SJCRH30 (cell line): ENCODE measurements around the gene LMO2. TPM values are rescaled to one million over a fixed set of nuclear protein-coding genes. Genes with fewer than 3 reads are reported as not detected.
"Not testable (repeated sequence)": the region's sequence is repeated elsewhere in the genome, so short reads cannot be mapped to it uniquely, and the experiment has no call there.

ENCODE experiments used
- DNase-seq, 2 experiments: peaks; one replicate each; pipeline ENCODE4 v3.0.0-alpha.2; 2015 to 2020
- H3K27ac ChIP-seq: fragments of 250-450 bp; sonication (Bioruptor Pico); 2 replicates; pipeline ENCODE4 v1.5.1; 2020; ENCODE audit warnings: mild to moderate bottlenecking, moderate library complexity
- H3K27me3 ChIP-seq: fragments of 250-450 bp; sonication (Bioruptor Pico); 2 replicates; pipeline ENCODE4 v1.5.1; 2020; ENCODE audit warnings: mild to moderate bottlenecking, moderate library complexity
- H3K36me3 ChIP-seq: fragments of 250-450 bp; sonication (Bioruptor Pico); 2 replicates; pipeline ENCODE4 v1.5.1; 2020; ENCODE audit warnings: mild to moderate bottlenecking, moderate library complexity
- H3K4me1 ChIP-seq: fragments of 250-450 bp; sonication (Bioruptor Pico); 2 replicates; pipeline ENCODE4 v1.5.1; 2020; ENCODE audit warnings: mild to moderate bottlenecking, moderate library complexity
- H3K4me3 ChIP-seq: fragments of 250-450 bp; sonication (Bioruptor Pico); 2 replicates; pipeline ENCODE4 v1.5.1; 2020; ENCODE audit warnings: mild to moderate bottlenecking, moderate library complexity
- H3K9me3 ChIP-seq: fragments of 250-450 bp; sonication (Bioruptor Pico); replicated peaks from 2 replicates; pipeline ENCODE4 v1.5.1; 2020; ENCODE audit warnings: mild to moderate bottlenecking, moderate library complexity
- total RNA-seq: library from RNA; depleted of rRNA; stranded (reverse); fragments of >200 nt; shearing (Covaris generic); gene quantifications from 2 replicates; pipeline ENCODE4 v1.2.3, GENCODE V29; 2014; rRNA removed

Gene LMO2
- 0.63 and 1.2 TPM in 2 replicates for total RNA-seq

GRCh38 chr11:33891714-33892327 is at the start of gene LMO2:
Gene LMO2 (minus strand): TSS chr11:33892076. CDS start chr11:33869716, 22,360 bp downstream.
- H3K9me3 ChIP-seq: no peaks in the 10 kb centered on the region
- no peak within 1 kb of the TSS for H3K4me3 ChIP-seq
- H3K27ac ChIP-seq: no peak within 1 kb of the TSS
- no peaks in the 10 kb centered on the region for H3K36me3 ChIP-seq
- no peaks in the 10 kb centered on the region for H3K4me1 ChIP-seq
- H3K27me3 ChIP-seq: no peaks in the 10 kb centered on the region
- DNase-seq: no peak

GRCh38 chr11:33940538-33940815 is 48.6 kb upstream of the LMO2 start:
- H3K36me3 ChIP-seq: no peaks in the 10 kb centered on the region
- no peaks in the 10 kb centered on the region for H3K4me1 ChIP-seq
- no peaks in the 10 kb centered on the region for H3K27me3 ChIP-seq
- no peaks in the 10 kb centered on the region for H3K9me3 ChIP-seq
- H3K27ac ChIP-seq: no peak overlapping the region
- H3K4me3 ChIP-seq: no peak overlapping the region
- no peak for DNase-seq

DNA sequence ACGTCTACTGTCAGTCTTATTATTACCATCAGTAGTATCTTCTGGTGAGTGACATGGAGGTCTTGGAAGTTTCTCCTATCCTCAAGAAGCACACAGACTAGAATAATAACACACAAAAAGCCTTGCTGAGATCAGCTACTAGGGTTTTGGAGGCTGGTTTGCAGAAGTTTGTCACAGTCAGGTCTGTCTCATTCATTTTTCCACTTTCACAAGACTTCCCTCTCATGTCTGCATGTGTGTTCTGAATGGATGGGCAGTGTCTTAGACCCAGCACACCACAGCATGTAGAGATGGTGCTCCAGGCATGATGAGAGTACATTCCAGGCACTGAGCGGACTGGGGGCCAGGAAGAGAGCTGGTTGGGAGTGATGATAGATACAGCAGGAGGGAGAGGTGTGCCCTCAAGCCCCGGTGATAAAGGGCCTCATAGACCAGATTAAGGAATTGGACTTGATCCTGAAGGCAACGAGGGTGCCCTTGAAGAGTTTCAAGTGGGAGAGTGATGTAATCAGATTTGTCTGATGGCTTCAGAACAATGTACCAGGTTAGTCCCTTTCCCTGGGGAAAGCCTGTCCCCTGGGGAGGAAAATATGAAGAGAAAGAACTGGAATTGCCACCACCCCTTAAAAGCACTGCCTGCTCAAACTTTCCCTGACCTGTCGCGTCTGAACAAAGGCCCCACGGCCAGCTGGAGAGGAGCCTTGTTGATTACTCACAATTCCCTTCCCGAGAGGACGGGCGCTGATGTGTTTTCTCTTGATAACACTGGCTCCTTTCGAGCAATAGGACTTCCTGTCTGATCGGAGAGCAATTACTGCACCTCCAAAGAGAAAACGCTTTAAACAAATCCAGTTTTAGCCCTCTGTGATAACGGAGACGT is 45.1 kb upstream of the LMO2 start:
- Histone ChIP-seq H3K9me3 (no peaks in the 10 kb centered on the region), H3K4me3 (no peak overlapping the region), H3K36me3 (no peaks in the 10 kb centered on the region), H3K27me3 (no peaks in the 10 kb centered on the region; the same call in 1 of the 2 replicates), H3K27ac (no peak overlapping the region), H3K4me1 (no peaks in the 10 kb centered on the region)
- no peak for DNase-seq

GRCh38 chr11:33935461-33936456 is 43.9 kb upstream of the LMO2 start:
- H3K27me3 ChIP-seq: no peaks in the 10 kb centered on the region; the same call in 1 of the 2 replicates
- H3K4me3 ChIP-seq: no peak overlapping the region
- no peaks in the 10 kb centered on the region for H3K4me1 ChIP-seq
- no peak for DNase-seq
- H3K27ac ChIP-seq: no peak overlapping the region
- no peaks in the 10 kb centered on the region for H3K36me3 ChIP-seq
- H3K9me3 ChIP-seq: no peaks in the 10 kb centered on the region

- H3K27me3 ChIP-seq: no peaks in the 10 kb centered on the region; the same call in 1 of the 2 replicates
- H3K4me3 ChIP-seq: no peak overlapping the region
- no peaks in the 10 kb centered on the region for H3K4me1 ChIP-seq
- H3K27ac ChIP-seq: no peak overlapping the region
- no peaks in the 10 kb centered on the region for H3K9me3 ChIP-seq
- no peak for DNase-seq
- H3K36me3 ChIP-seq: no peaks in the 10 kb centered on the region
Observed at GRCh38 chr11:33935005-33935404, 43.1 kb upstream of the LMO2 start.

DNA sequence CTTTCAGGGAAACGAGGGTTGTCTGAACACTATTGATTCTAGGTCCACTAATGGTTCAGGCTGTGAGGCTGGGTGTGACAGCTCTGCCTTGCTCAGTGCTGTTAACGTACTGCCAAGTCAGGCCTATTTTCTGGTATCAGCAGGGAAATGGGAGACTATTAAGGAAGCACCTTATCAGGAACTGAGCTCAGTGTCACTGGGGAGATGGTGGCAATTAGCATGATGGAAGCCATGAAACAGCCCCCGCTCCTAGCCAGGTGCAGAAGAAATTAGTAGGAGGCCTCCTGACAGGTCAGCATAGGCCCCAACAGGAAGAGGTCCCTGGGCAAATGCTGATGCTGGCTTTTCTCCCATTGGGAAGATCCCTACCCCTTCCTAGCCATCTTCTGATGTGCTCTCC is 42.6 kb upstream of the LMO2 start:
- Histone ChIP-seq H3K36me3 (no peaks in the 10 kb centered on the region), H3K4me1 (no peaks in the 10 kb centered on the region), H3K4me3 (no peak overlapping the region), H3K27ac (no peak overlapping the region), H3K27me3 (no peaks in the 10 kb centered on the region; the same call in 1 of the 2 replicates), H3K9me3 (no peaks in the 10 kb centered on the region)
- no peak for DNase-seq

GRCh38 chr11:33933602-33934001 is 41.7 kb upstream of the LMO2 start:
- DNase-seq: no peak
- H3K9me3 ChIP-seq: no peaks in the 10 kb centered on the region
- no peaks in the 10 kb centered on the region; the same call in 1 of the 2 replicates for H3K27me3 ChIP-seq
- no peaks in the 10 kb centered on the region for H3K36me3 ChIP-seq
- H3K4me3 ChIP-seq: no peak overlapping the region
- H3K4me1 ChIP-seq: no peaks in the 10 kb centered on the region
- no peak overlapping the region for H3K27ac ChIP-seq

DNA sequence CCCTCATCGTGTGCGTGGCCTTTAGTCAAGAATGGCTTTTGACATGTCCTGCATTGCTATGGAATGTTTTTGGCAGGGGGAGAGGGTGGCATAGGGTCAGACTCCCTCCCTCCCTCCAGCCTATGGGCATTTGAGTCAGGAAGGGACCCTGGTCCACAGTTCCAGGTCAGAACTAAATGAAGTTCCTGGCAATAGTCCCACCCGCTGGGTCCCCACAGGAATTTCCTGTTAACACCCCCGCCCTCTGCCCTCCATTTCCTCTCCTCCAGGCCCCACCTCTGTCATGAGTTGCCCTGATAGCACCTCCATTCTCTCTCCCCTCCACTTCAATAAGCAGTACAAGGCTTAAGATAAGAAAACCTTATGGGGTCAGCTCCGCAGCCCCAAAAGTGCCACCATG is 40.8 kb upstream of the LMO2 start:
- Histone ChIP-seq H3K4me1 (no peaks in the 10 kb centered on the region), H3K36me3 (no peaks in the 10 kb centered on the region), H3K9me3 (no peaks in the 10 kb centered on the region), H3K27ac (no peak overlapping the region), H3K27me3 (no peaks in the 10 kb centered on the region; the same call in 1 of the 2 replicates), H3K4me3 (no peak overlapping the region)
- no peak for DNase-seq

- H3K4me3 ChIP-seq, DNase-seq, H3K36me3 ChIP-seq, H3K27ac ChIP-seq, H3K27me3 ChIP-seq, H3K4me1 ChIP-seq, H3K9me3 ChIP-seq: not testable (repeated sequence)
Observed at GRCh38 chr11:33931739-33932366, 40.0 kb upstream of the LMO2 start.

GRCh38 chr11:33931067-33931466 is 39.2 kb upstream of the LMO2 start:
- Histone ChIP-seq H3K36me3 (no peaks in the 10 kb centered on the region), H3K4me3 (no peak overlapping the region), H3K9me3 (no peaks in the 10 kb centered on the region), H3K4me1 (no peaks in the 10 kb centered on the region), H3K27me3 (no peaks in the 10 kb centered on the region; the same call in 1 of the 2 replicates), H3K27ac (no peak overlapping the region)
- DNase-seq: no peak

DNA sequence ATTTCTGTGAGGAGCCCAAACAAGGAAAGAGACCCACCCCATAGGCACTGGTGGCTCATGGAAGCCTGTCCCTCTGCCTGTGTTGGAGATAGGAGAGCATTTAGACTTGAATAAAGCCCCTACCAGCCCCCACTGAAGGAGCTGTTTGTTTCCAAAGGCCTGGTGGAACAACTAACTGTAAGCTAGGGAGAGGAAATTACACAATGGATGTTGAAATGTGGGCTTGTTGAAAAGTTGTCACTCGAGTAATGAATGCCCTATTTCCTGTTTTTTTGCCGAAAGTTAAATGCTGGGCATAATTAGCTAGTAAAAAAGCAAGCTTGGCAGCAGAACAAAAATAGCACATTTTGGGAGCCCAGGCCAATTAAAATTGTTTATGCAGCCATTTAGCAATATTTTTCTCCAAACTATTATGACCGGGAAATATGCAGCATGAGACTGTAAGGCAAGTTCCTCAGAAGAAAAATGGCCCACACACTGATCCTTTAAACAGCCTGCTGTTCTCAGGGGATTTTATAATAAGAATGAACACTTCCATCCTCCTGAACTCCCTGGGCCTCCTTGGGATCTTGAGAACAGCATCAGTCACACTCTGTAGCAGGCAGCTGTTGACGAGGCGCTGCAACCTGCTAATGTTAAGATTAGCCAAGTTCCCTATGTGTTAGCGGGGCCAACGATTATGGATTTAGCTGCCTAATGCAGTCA is 38.6 kb upstream of the LMO2 start:
- Histone ChIP-seq H3K27me3 (no peaks in the 10 kb centered on the region; the same call in 1 of the 2 replicates), H3K9me3 (no peaks in the 10 kb centered on the region), H3K4me3 (no peak overlapping the region), H3K36me3 (no peaks in the 10 kb centered on the region), H3K27ac (no peak overlapping the region), H3K4me1 (no peaks in the 10 kb centered on the region)
- DNase-seq: no peak

GRCh38 chr11:33928564-33928963 is 36.7 kb upstream of the LMO2 start:
- no peak for DNase-seq
- Histone ChIP-seq H3K4me1 (no peaks in the 10 kb centered on the region), H3K27me3 (no peaks in the 10 kb centered on the region), H3K36me3 (no peaks in the 10 kb centered on the region), H3K27ac (no peak overlapping the region), H3K9me3 (no peaks in the 10 kb centered on the region), H3K4me3 (no peak overlapping the region)

GRCh38 chr11:33926671-33927552 is 35.0 kb upstream of the LMO2 start:
- H3K27ac ChIP-seq: no peak overlapping the region
- H3K9me3 ChIP-seq: no peaks in the 10 kb centered on the region
- H3K4me1 ChIP-seq: no peaks in the 10 kb centered on the region
- no peak for DNase-seq
- H3K4me3 ChIP-seq: no peak overlapping the region
- no peaks in the 10 kb centered on the region for H3K36me3 ChIP-seq
- H3K27me3 ChIP-seq: no peaks in the 10 kb centered on the region
